Endometrial microvascular endothelial cells (primary cell): ENCODE data around the gene RXRA. TPM values are rescaled to one million over a fixed set of nuclear protein-coding genes. Genes with fewer than 3 reads are reported as not detected.

Experiments used
- in situ Hi-C: cut with HindIII; loops from 2 replicates; pipeline ENCODE4 v1.10.0; 2017; ENCODE audit warnings: low sequenced_read_pairs, low pct_unique_long_range_greater_than_20kb; ENCODE audit errors: inconsistent ontology term
- total RNA-seq: library from RNA; depleted of rRNA; stranded (reverse); fragments of >200 nt; gene quantifications from one replicate; pipeline ENCODE4 v1.2.3, GENCODE V29; 2015; ENCODE audit errors: inconsistent ontology term

Gene RXRA
- total RNA-seq, 1 donor from 2014 or later, result 14.8 TPM

DNA sequence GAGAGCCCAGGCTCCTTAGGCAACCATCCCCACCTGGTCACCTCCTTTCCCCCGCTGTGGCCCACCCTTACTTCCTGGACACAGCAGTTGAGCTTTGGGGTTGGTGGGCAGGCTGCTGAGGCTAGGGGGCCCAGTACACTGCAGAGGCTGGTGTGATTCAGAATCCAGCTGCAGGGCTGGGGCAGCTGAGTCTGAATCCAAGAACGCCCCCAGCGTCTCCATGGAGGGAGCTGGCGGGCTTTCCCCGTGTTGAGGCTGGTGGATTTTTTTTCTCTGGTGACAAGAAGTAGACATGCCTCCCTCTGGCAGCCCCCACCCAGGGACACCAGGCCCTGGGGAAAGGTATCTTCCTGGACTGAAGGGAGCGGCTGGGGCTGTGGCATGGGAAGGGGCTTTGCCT lies 104.8 kb downstream of the RXRA start:
- in situ Hi-C loops, result no loop called here

- in situ Hi-C loops, result no loop called here
Observed at GRCh38 chr9:134431626-134432025, 105.4 kb downstream of the RXRA start.

DNA sequence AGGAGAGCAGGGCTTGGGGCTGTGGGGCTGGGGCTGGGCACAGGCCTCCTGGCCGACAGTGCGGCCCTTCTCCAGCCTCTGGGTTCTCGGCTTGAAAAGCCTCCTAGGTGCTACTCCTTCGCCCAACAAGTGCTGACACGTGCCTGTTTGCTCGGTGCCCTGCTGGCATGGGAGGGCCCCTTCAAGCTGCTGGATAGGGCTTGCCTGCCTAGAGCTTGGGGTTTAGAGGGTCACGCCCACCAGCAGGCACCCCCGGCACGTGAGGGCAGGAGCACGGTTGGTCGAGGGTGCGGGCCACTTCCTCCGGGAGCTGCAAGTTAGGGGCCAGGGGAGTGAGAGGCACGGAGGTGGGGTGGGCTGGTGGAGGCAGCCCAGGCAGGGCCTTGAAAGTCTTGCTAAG lies 106.2 kb downstream of the RXRA start:
- in situ Hi-C loops, result no loop called here

- in situ Hi-C loops, result no loop called here
Observed at GRCh38 chr9:134433101-134433500, 106.8 kb downstream of the RXRA start.

DNA sequence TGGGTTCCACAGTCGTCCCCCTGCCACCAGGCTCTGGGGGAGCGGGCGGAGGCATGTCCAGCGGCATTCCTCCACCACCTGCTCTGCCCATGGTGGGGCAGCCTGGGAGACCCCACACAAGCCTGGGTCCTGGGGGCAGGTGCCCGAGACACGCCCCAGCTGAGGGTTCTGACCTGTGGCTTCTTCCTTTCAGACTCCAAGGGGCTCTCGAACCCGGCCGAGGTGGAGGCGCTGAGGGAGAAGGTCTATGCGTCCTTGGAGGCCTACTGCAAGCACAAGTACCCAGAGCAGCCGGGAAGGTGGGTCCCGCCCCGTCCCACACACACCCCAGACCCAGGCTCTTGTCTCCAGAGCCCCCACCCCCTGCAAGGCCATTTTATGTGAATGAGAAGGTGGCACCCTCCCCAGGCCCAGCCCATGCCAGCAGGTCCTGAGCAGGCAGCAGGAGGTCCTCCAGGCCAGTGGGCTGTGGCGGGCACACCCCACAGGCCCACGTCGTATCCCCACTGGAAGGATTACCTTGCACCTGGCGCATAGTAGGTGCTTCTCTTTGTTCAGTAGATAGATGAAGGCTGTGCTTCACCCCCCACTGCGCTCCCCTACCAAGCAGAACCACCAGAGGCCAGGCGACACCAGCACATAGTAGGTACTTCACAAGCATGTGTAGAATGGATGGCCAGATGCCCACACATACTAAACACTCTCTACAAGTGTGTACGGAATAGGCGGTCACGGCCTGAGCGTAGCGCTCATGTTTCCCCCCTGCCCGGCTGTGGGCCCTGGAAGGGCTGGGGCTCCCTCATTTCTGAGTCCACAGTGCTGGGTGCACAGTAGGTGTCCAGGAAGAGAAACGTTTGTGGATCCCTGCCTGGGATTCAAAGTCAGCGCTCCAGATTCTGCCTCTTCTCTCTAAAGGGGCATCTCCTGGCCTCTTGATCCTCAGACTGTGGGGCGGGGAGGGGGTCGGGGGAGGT lies 107.9 kb downstream of the RXRA start:
- in situ Hi-C loops, result no loop called here

DNA sequence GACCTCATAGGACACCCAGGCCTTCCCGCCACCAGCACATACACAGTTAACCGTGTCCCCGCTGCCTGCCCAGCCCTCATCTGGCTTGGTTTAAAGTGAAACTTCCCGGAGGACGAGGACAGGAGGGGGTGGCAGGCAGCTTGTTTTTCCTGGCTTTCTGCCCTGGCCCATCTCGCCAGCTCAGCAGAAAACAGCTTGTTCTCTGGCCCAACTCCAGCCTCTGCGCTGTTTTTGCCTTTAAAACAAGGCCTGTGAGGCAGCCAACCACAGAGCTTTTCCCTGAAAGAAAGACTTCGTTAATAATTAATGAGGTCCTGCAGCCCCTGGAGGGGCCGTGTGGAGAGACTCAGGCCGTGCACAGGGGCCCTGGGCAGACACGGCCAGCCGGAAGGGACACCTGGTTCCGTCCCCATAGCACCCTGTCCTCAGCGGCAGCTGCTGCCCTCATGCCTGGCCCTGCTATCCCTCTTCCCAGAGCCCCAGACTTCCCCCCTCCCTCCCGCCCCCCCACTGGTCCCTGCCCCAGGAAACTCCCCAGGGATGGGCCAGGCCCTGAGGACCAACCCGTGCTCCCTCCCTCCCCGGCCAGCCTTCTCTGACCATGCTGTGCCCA lies 108.7 kb downstream of the RXRA start:
- in situ Hi-C loops, result no loop called here

- in situ Hi-C loops, result no loop called here
Observed at GRCh38 chr9:134435550-134436378, 109.5 kb downstream of the RXRA start.

- in situ Hi-C loops, result no loop called here
Observed at GRCh38 chr9:134436379-134436762, 110.1 kb downstream of the RXRA start.

GRCh38 chr9:134436911-134437310 lies 110.7 kb downstream of the RXRA start:
- in situ Hi-C loops, result no loop called here

- in situ Hi-C loops, result no loop called here
Observed at GRCh38 chr9:134437403-134438194, 111.3 kb downstream of the RXRA start.

DNA sequence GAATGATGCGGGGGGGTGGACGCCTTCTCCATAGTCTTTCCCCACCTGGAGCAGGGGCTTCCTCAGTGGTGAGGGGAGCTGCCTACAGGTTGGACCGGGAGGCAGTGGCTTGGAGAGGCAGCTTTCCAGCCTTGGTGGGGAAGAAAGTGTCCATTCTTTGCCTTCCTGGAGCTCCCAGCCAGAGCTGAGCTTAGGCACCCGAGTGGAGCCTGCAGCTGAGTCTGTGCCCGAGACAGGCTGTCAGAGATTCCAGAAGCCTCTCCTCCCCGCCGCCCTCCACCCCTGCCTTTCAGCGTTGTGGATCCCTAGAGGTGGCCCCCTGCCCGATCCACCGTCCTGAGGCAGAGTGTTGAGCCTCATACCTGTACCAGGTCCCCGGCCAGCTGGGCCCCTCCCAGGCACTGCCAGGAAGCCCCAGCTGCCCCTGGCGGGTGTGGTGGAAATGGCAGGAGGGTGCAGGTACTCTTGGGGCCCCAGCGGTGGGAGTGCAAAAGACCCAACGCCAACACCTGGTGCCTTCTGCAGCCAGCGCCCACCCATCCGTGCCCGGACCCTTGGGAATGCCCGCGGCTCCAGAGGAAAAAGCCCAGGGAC lies 112.0 kb downstream of the RXRA start:
- in situ Hi-C loops, result no loop called here

DNA sequence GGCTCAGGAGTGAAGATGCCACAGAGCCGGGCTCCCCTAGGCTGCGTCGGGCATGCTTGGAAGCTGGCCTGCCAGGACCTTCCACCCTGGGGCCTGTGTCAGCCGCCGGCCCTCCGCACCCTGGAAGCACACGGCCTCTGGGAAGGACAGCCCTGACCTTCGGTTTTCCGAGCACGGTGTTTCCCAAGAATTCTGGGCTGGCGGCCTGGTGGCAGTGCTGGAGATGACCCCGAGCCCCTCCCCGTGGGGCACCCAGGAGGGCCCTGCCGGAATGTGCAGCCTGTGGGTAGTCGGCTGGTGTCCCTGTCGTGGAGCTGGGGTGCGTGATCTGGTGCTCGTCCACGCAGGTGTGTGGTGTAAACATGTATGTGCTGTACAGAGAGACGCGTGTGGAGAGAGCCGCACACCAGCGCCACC lies 113.1 kb downstream of the RXRA start:
- in situ Hi-C loops, result no loop called here

GRCh38 chr9:134440636-134441226 lies 114.5 kb downstream of the RXRA start:
- in situ Hi-C loops, result no loop called here

- in situ Hi-C loops, result no loop called here
Observed at GRCh38 chr9:134441227-134442084, 115.2 kb downstream of the RXRA start.

GRCh38 chr9:134442085-134442474 lies 115.8 kb downstream of the RXRA start:
- in situ Hi-C loops, result no loop called here

- in situ Hi-C loops, result no loop called here
Observed at GRCh38 chr9:134442486-134443173, 116.4 kb downstream of the RXRA start.
